ENCODE data around the gene F3. TPM values are rescaled to one million over a fixed set of nuclear protein-coding genes. Genes with fewer than 3 reads are reported as not detected.

The F3 gene
- total RNA-seq, 1 donor from 2014 or later: 2.0 TPM

Other genes starting within 250 kb of the F3 start
- 60.8 TPM for gene ABCD3, start 123.4 kb downstream of the F3 start, total RNA-seq

All from left lobe of liver (tissue), 1 donor.